Measurements from ENCODE around the gene CCDC174. TPM values are rescaled to one million over a fixed set of nuclear protein-coding genes. Genes with fewer than 3 reads are reported as not detected.

Gene CCDC174
- total RNA-seq, 1 donor from 2014 or later = 22.1 TPM

GRCh38 chr3:14660942-14661341, 9.4 kb downstream of the CCDC174 start:
- H3K9me3 Mint-ChIP-seq (ENCODE audit: unreplicated experiment) = no peaks in the 10 kb centered on the region
- no peaks in the 10 kb centered on the region for H3K4me1 Mint-ChIP-seq (ENCODE audit: low read depth, unreplicated experiment)
- no peak for DNase-seq
- H3K4me3 Mint-ChIP-seq (ENCODE audit: unreplicated experiment) = no peak overlapping the region
- peaks cover 5% of the 10 kb centered on the region for H3K36me3 Mint-ChIP-seq (ENCODE audit: unreplicated experiment)
- H3K27me3 Mint-ChIP-seq (ENCODE audit: unreplicated experiment) = no peaks in the 10 kb centered on the region
- TF ChIP-seq, protein P1, sequence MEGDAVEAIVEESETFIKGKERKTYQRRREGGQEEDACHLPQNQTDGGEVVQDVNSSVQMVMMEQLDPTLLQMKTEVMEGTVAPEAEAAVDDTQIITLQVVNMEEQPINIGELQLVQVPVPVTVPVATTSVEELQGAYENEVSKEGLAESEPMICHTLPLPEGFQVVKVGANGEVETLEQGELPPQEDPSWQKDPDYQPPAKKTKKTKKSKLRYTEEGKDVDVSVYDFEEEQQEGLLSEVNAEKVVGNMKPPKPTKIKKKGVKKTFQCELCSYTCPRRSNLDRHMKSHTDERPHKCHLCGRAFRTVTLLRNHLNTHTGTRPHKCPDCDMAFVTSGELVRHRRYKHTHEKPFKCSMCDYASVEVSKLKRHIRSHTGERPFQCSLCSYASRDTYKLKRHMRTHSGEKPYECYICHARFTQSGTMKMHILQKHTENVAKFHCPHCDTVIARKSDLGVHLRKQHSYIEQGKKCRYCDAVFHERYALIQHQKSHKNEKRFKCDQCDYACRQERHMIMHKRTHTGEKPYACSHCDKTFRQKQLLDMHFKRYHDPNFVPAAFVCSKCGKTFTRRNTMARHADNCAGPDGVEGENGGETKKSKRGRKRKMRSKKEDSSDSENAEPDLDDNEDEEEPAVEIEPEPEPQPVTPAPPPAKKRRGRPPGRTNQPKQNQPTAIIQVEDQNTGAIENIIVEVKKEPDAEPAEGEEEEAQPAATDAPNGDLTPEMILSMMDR (IDR thresholded peaks at IDR 0.05; ENCODE audit: partially characterized antibody, unreplicated experiment) = no peak
- no peak overlapping the region for H3K27ac Mint-ChIP-seq (ENCODE audit: unreplicated experiment)

DNA sequence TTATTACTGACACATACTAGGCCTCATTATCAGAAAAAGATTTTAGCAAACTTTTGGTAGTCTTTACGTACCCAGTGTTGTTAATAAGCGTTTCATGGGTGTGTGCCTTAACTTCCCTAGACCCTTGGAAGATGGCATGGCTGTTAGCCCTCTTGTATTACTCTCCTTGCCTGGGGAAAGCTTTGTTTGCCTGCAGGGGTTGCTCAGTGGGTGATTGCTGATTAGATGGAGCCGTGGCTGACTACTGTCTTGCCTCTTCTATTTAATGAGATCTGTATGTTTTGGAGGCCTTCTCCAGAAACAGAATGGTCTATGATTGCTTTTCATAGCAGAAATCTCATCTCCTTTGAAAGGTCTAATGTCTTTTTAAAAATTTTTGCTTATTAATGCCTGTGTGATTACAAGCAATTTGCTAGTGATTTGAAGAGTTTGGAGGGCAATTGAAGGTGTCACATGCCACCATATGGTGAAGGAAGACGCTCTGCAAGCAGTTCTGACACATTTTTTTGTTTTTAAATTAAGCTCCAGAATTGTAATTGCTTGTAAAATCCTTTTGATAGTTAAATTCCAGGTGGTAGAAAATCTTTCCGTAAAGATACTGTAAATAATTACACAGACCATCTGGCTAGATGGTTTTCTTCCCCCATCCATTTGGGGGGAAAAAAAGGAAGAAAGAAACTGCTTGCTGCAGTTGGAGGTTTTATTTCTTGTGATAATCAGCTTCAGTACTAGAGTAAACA, 12.0 kb downstream of the CCDC174 start:
- TF ChIP-seq, protein P1 (IDR thresholded peaks at IDR 0.05; ENCODE audit: partially characterized antibody, unreplicated experiment) = no peak

GRCh38 chr3:14664170-14664569, 12.6 kb downstream of the CCDC174 start:
- H3K4me1 Mint-ChIP-seq (ENCODE audit: low read depth, unreplicated experiment) = no peaks in the 10 kb centered on the region
- H3K27ac Mint-ChIP-seq (ENCODE audit: unreplicated experiment) = no peak overlapping the region
- no peak overlapping the region for H3K4me3 Mint-ChIP-seq (ENCODE audit: unreplicated experiment)
- no peak for DNase-seq
- TF ChIP-seq, protein P1 (IDR thresholded peaks at IDR 0.05; ENCODE audit: partially characterized antibody, unreplicated experiment) = no peak
- H3K36me3 Mint-ChIP-seq (ENCODE audit: unreplicated experiment) = peaks cover 5% of the 10 kb centered on the region
- no peaks in the 10 kb centered on the region for H3K9me3 Mint-ChIP-seq (ENCODE audit: unreplicated experiment)
- H3K27me3 Mint-ChIP-seq (ENCODE audit: unreplicated experiment) = no peaks in the 10 kb centered on the region

More for the DNA sequence above, 12.0 kb downstream of the CCDC174 start:
- no peak overlapping the region for H3K4me3 Mint-ChIP-seq (ENCODE audit: unreplicated experiment)
- H3K36me3 Mint-ChIP-seq (ENCODE audit: unreplicated experiment) = peaks cover 5% of the 10 kb centered on the region
- no peaks in the 10 kb centered on the region for H3K27me3 Mint-ChIP-seq (ENCODE audit: unreplicated experiment)
- no peak for DNase-seq
- no peaks in the 10 kb centered on the region for H3K9me3 Mint-ChIP-seq (ENCODE audit: unreplicated experiment)
- no peak overlapping the region for H3K27ac Mint-ChIP-seq (ENCODE audit: unreplicated experiment)
- H3K4me1 Mint-ChIP-seq (ENCODE audit: low read depth, unreplicated experiment) = no peaks in the 10 kb centered on the region

GRCh38 chr3:14672588-14672987, 21.0 kb downstream of the CCDC174 start:
- DNase-seq = no peak
- Mint-ChIP-seq H3K4me3 (ENCODE audit: unreplicated experiment) (no peak overlapping the region), H3K27ac (ENCODE audit: unreplicated experiment) (no peak overlapping the region), H3K9me3 (ENCODE audit: unreplicated experiment) (no peaks in the 10 kb centered on the region), H3K4me1 (ENCODE audit: low read depth, unreplicated experiment) (no peaks in the 10 kb centered on the region), H3K27me3 (ENCODE audit: unreplicated experiment) (peaks cover 2% of the 10 kb centered on the region), H3K36me3 (ENCODE audit: unreplicated experiment) (no peaks in the 10 kb centered on the region)
- TF ChIP-seq, protein P1 (IDR thresholded peaks at IDR 0.05; ENCODE audit: partially characterized antibody, unreplicated experiment) = no peak

GRCh38 chr3:14674841-14675240, 23.3 kb downstream of the CCDC174 start, which contains the start of gene C3orf20:
Gene C3orf20, plus strand, starts transcription at chr3:14675141. Its CDS starts 7,573 bp downstream, at chr3:14682714.
- TF ChIP-seq, protein P1 (IDR thresholded peaks at IDR 0.05; ENCODE audit: partially characterized antibody, unreplicated experiment) = no peak
- Mint-ChIP-seq H3K36me3 (ENCODE audit: unreplicated experiment) (no peaks in the 10 kb centered on the region), H3K27me3 (ENCODE audit: unreplicated experiment) (peaks cover 2% of the 10 kb centered on the region), H3K9me3 (ENCODE audit: unreplicated experiment) (no peaks in the 10 kb centered on the region), H3K4me3 (ENCODE audit: unreplicated experiment) (no peak within 1 kb of the TSS), H3K4me1 (ENCODE audit: low read depth, unreplicated experiment) (no peaks in the 10 kb centered on the region), H3K27ac (ENCODE audit: unreplicated experiment) (no peak within 1 kb of the TSS)
- DNase-seq = no peak
